Ishikawa (cell line): Measurements from ENCODE around the gene POLR1E.
A peak's percentile ranks its signal among the peaks of the same experiment; 100 is the strongest.

Experiments used
- CEBPB ChIP-seq: IDR thresholded peaks from 2 replicates; pipeline ENCODE4 v1.6.1; 2012
- CREB1 ChIP-seq: IDR thresholded peaks from 2 replicates; pipeline ENCODE4 v1.6.1; 2012; ENCODE audit warnings: low read depth
- EGR1 ChIP-seq: IDR thresholded peaks from 2 replicates; pipeline ENCODE4 v1.6.1; 2012
- EP300 ChIP-seq: IDR thresholded peaks from 2 replicates; pipeline ENCODE4 v1.6.1; 2012; ENCODE audit warnings: borderline replicate concordance
- FOXM1 ChIP-seq: IDR thresholded peaks from 2 replicates; pipeline ENCODE4 v1.6.1; 2012; ENCODE audit warnings: low read depth, borderline replicate concordance
- NFIC ChIP-seq: IDR thresholded peaks from 2 replicates; pipeline ENCODE4 v1.6.1; 2012
- RAD21 ChIP-seq: IDR thresholded peaks from 2 replicates; pipeline ENCODE4 v1.6.1; 2012; ENCODE audit warnings: low read depth
- REST ChIP-seq: IDR thresholded peaks from 2 replicates; pipeline ENCODE4 v1.6.1; 2012; ENCODE audit warnings: low read depth, mild to moderate bottlenecking
- TAF1 ChIP-seq: IDR thresholded peaks from 2 replicates; pipeline ENCODE4 v1.6.1; 2012; ENCODE audit warnings: low read depth, mild to moderate bottlenecking
- TCF12 ChIP-seq: IDR thresholded peaks from 2 replicates; pipeline ENCODE4 v1.6.1; 2012; ENCODE audit warnings: low read depth
- TEAD4 ChIP-seq: IDR thresholded peaks from 2 replicates; pipeline ENCODE4 v1.6.1; 2012
- YY1 ChIP-seq: IDR thresholded peaks from 2 replicates; pipeline ENCODE4 v1.6.1; 2012; ENCODE audit warnings: low read depth
- ZBTB7A ChIP-seq: IDR thresholded peaks from 2 replicates; pipeline ENCODE4 v1.6.1; 2012; ENCODE audit warnings: low read depth
- TF ChIP-seq, protein P1 (sequence below): IDR thresholded peaks from 2 replicates; pipeline ENCODE4 v1.6.1; 2012
- TF ChIP-seq, protein P2 (sequence below): IDR thresholded peaks from 2 replicates; pipeline ENCODE4 v1.6.1; 2012

The POLR1E gene

DNA sequence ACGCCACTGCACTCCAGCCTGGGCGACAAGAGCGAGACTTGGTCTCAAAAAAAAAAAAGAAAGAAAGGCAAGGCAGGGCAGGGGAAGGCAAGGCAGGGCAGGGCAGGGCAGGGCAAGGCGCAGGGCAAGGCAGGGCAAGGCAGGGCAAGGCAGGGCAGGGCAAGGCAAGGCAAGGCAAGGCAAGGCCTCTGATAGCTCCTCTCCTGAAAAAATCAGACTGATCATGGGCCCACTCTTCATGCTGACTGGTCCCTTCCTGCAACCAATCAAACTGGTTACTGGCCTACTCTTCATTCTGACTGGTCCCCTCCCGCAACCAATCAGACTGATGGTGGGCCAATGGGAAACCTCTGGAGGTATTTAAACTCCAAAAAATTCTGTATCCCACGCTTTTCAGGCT is 17.1 kb upstream of the POLR1E start:
- TF ChIP-seq FOXM1 (no peak), RAD21 (no peak), YY1 (no peak), REST (no peak), NFIC (no peak), TEAD4 (no peak), EGR1 (no peak), TAF1 (no peak), ZBTB7A (no peak), TCF12 (no peak), EP300 (no peak), CREB1 (no peak), CEBPB (no peak)
- TF ChIP-seq, protein P1, sequence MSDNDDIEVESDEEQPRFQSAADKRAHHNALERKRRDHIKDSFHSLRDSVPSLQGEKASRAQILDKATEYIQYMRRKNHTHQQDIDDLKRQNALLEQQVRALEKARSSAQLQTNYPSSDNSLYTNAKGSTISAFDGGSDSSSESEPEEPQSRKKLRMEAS, result no peak
- TF ChIP-seq, protein P2, sequence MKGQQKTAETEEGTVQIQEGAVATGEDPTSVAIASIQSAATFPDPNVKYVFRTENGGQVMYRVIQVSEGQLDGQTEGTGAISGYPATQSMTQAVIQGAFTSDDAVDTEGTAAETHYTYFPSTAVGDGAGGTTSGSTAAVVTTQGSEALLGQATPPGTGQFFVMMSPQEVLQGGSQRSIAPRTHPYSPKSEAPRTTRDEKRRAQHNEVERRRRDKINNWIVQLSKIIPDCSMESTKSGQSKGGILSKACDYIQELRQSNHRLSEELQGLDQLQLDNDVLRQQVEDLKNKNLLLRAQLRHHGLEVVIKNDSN, result no peak

DNA sequence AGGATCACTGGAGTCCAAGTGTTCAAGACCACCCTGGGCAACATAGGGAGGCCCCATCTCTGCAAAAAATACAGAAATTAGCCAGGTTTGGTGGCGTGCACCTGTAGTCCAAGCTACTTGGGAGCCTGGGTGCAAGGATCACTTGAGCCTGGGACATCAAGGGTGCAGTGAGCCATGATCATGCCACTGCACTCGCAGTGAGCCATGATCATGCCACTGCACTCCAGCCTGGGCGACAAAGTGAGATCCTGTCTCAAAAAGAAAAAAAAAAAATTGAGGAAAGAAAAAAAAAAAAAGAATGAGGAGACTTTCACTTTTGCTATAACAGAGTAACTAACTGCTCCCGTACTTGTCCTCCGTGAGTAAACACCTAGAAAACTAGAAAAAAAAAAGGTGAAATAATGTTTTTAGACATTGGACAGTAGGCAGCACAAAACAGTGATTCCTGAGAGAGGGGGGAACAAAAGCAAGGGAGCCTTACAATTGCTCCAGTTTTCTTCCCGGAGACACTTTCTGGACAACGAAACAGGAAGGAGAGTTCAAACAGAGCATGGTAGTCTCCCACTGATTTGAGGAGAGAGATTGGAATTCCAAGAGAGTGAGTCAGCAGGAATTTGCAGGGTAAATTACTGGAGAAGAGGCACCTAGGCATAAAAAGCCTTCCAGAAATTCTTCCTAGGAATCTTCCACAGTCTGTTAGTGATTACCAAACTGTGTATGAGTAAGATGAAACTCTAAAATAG is 13.6 kb upstream of the POLR1E start:
- TF ChIP-seq REST (no peak), CEBPB (0 out of 2 replicates have a peak, but pooled peaks have one; percentile 44), EGR1 (no peak), TCF12 (peak; percentile 71), YY1 (peak; percentile 58), TAF1 (peak; percentile 29; the same call in 1 of the 2 replicates), EP300 (peak; percentile 78; the same call in 1 of the 2 replicates), TEAD4 (peak; percentile 99), RAD21 (peak; percentile 7; the same call in 1 of the 2 replicates), ZBTB7A (no peak), FOXM1 (peak; percentile 71), CREB1 (no peak), NFIC (peak; percentile 57)
- TF ChIP-seq, protein P1, result peak; percentile 62
- TF ChIP-seq, protein P2, result no peak

DNA sequence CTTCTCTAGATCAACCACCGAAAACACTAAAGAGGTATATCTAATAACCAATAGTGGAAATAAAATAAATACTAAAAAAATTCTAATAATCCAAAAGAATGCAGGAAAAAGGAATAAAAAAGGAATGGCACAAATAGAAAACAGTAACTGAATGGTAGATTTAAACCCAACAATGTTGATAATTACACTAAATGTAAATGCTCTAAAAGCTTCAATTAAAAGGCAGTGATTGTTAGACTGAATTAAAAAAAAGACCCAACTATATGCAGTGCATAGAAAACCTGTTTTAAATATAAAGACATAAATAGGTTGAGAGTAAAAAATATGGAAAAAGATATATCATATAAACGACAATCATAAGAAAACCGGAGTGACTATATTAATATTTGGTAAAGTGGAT is 11.3 kb upstream of the POLR1E start:
- TF ChIP-seq, protein P1, result no peak
- no peak for TF ChIP-seq NFIC
- TF ChIP-seq TEAD4, result no peak
- no peak for TF ChIP-seq RAD21
- no peak for TF ChIP-seq EGR1
- no peak for TF ChIP-seq CREB1
- no peak for TF ChIP-seq EP300
- no peak for TF ChIP-seq TCF12
- no peak for TF ChIP-seq FOXM1
- no peak for TF ChIP-seq CEBPB
- no peak for TF ChIP-seq YY1
- TF ChIP-seq REST, result no peak
- TF ChIP-seq TAF1, result no peak
- TF ChIP-seq, protein P2, result no peak
- no peak for TF ChIP-seq ZBTB7A
